GM12878 (cell line): ENCODE measurements around the gene TNFAIP3. TPM values are rescaled to one million over a fixed set of nuclear protein-coding genes. Genes with fewer than 3 reads are reported as not detected.

Source experiments
- ATF7 ChIP-seq: fragments of 450-650 bp; IDR thresholded peaks from 2 replicates; pipeline ENCODE4 v1.6.1; 2016; ENCODE audit warnings: low read depth, mild to moderate bottlenecking
- EP300 ChIP-seq, 2 experiments: fragments of 150-350 bp in 1 of 2; IDR thresholded peaks; 2 replicates each; pipeline ENCODE4 v1.6.1; 2011 to 2012; ENCODE audit warnings: low read depth in 2 of 2, low read length in 2 of 2, borderline replicate concordance in 1 of 2, improper control_type of control experiment in 1 of 2, inconsistent platforms in 1 of 2; ENCODE audit not compliant: control insufficient read depth in 1 of 2
- IRF4 ChIP-seq: IDR thresholded peaks from 2 replicates; pipeline ENCODE4 v1.6.1; 2011; ENCODE audit warnings: low read depth, low read length
- NFIC ChIP-seq: IDR thresholded peaks from 2 replicates; pipeline ENCODE4 v1.6.1; 2012; ENCODE audit warnings: low read depth, mild to moderate bottlenecking, inconsistent platforms, low read length, moderate library complexity
- POLR2A ChIP-seq: IDR thresholded peaks from 2 replicates; pipeline ENCODE4 v1.6.1; 2011; ENCODE audit warnings: low read depth, mild to moderate bottlenecking, low read length
- SMAD1 ChIP-seq: fragments of 450-650 bp; IDR thresholded peaks from 2 replicates; pipeline ENCODE4 v1.6.1; 2018; ENCODE audit warnings: mild to moderate bottlenecking, low read depth; ENCODE audit not compliant: partially characterized antibody
- STAT1 ChIP-seq: fragments of 450-650 bp; conservative IDR thresholded peaks from 2 replicates; pipeline ENCODE4 v1.6.1; 2014; ENCODE audit warnings: antibody characterized with exemption, mild to moderate bottlenecking
- WRNIP1 ChIP-seq: IDR thresholded peaks from 2 replicates; pipeline ENCODE4 v1.6.1; 2011; ENCODE audit warnings: low read depth, low read length, improper control_type of control experiment, borderline replicate concordance
- YY1 ChIP-seq: IDR thresholded peaks from 2 replicates; pipeline ENCODE4 v1.6.1; 2011; ENCODE audit warnings: low read depth, mild to moderate bottlenecking, low read length
- polyA plus RNA-seq, 11 experiments: library from polyadenylated mRNA; depleted of rRNA in 4 of 11; unstranded in 6 of 11; stranded (reverse) in 5 of 11; fragments of >200 nt; fragmentation: Nextera tagmentation in 4 of 11; fragmentation: Illumina TruSeq in 1 of 11; extraction: Ambion mirVana in 4 of 11; extraction: Trizol in 1 of 11; gene quantifications; 1 replicate in 1 of 11; 2 replicates in 10 of 11; pipeline versions ENCODE4 v1.2.1 to v1.2.3, GENCODE V29; 2011 to 2016; ENCODE audit warnings: inconsistent platforms in 2 of 11, missing spikeins in 2 of 11, low read depth in 1 of 11
- total RNA-seq, 4 experiments: library from RNA; depleted of rRNA in 3 of 4; stranded (reverse); fragments of >200 nt in 3 of 4; fragmentation: Illumina TruSeq in 1 of 4; extraction: Trizol in 1 of 4; gene quantifications; 2 replicates each; pipeline versions ENCODE4 v1.2.1 to v1.2.3, GENCODE V29; 2013 to 2021
- TF ChIP-seq, protein P1 (sequence below): fragments of 450-650 bp; IDR thresholded peaks from 2 replicates; pipeline ENCODE4 v1.6.1; 2018; ENCODE audit warnings: borderline replicate concordance, mild to moderate bottlenecking; ENCODE audit not compliant: partially characterized antibody
- TF ChIP-seq, protein P2 (sequence below): IDR thresholded peaks from 2 replicates; pipeline ENCODE4 v1.6.1; 2011; ENCODE audit warnings: low read depth, low read length, improper control_type of control experiment, borderline replicate concordance
- TF ChIP-seq, protein P3 (sequence below): fragments of 450-650 bp; IDR thresholded peaks from 2 replicates; pipeline ENCODE4 v1.6.1; 2014; ENCODE audit warnings: mild to moderate bottlenecking
- TF ChIP-seq, protein P4 (sequence below): fragments of 450-650 bp; IDR thresholded peaks from 2 replicates; pipeline ENCODE4 v1.6.1; 2017; ENCODE audit warnings: mild to moderate bottlenecking, low read depth, inconsistent platforms; ENCODE audit not compliant: poor library complexity, severe bottlenecking
- TF ChIP-seq, protein P5 (sequence below): IDR thresholded peaks from 2 replicates; pipeline ENCODE4 v1.6.1; 2011; ENCODE audit warnings: borderline replicate concordance, low read depth, mild to moderate bottlenecking, moderate library complexity, low read length; ENCODE audit not compliant: insufficient read depth, poor library complexity, severe bottlenecking
- TF ChIP-seq, protein P6 (sequence below): fragments of 450-650 bp; formaldehyde crosslinking; IDR thresholded peaks from 2 replicates; pipeline ENCODE4 v1.4.0; 2020; ENCODE audit warnings: mild to moderate bottlenecking, moderate library complexity
- TF ChIP-seq, protein P7 (sequence below): IDR thresholded peaks from 2 replicates; pipeline ENCODE4 v1.6.1; 2012; ENCODE audit warnings: low read depth, low read length, improper control_type of control experiment

Gene TNFAIP3
- total and polyA plus RNA-seq, 10 of the 15 experiments (the other 5 are each of a cell fraction or from before 2014, with no cell fraction given), result 18.0 to 350 (median 127) TPM

DNA sequence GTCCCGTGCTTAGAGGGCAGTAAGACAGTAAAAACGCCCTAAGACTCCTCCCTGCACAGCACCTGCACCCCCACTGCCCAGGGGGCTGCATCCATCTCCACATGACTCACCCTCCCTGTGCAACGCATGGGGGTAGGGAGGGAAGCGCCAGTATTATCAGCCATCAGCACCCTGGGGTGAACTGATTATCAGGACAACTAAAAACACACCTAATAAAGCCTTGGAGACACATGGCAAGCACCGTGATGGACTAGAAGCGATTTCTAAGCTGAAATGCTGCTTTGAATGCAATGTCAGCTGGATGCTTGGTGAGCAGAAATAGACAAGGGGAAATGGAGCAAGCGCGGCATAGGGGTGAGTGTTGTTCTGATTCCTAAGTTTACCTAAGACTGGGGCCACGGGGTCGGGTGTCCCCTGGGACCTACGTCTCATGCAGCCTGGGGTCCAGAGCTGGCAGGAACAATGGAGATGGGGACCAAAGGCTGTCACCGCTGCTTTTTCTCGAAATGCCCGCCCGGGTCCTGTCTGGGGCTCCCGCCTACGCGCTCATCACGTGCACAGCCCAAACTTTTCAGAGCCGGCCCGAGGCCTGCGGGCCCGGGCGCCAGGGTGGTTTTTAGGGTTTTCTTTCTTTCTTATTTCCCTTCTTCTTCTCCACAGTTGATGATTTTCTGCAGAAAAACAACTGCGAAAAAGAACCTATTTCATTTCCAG, 702 bp upstream of the TNFAIP3 start (continued):
- TF ChIP-seq, protein P1, sequence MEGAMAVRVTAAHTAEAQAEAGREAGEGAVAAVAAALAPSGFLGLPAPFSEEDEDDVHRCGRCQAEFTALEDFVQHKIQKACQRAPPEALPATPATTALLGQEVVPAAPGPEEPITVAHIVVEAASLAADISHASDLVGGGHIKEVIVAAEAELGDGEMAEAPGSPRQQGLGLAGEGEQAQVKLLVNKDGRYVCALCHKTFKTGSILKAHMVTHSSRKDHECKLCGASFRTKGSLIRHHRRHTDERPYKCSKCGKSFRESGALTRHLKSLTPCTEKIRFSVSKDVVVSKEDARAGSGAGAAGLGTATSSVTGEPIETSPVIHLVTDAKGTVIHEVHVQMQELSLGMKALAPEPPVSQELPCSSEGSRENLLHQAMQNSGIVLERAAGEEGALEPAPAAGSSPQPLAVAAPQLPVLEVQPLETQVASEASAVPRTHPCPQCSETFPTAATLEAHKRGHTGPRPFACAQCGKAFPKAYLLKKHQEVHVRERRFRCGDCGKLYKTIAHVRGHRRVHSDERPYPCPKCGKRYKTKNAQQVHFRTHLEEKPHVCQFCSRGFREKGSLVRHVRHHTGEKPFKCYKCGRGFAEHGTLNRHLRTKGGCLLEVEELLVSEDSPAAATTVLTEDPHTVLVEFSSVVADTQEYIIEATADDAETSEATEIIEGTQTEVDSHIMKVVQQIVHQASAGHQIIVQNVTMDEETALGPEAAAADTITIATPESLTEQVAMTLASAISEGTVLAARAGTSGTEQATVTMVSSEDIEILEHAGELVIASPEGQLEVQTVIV, result no peak
- TF ChIP-seq, protein P2, sequence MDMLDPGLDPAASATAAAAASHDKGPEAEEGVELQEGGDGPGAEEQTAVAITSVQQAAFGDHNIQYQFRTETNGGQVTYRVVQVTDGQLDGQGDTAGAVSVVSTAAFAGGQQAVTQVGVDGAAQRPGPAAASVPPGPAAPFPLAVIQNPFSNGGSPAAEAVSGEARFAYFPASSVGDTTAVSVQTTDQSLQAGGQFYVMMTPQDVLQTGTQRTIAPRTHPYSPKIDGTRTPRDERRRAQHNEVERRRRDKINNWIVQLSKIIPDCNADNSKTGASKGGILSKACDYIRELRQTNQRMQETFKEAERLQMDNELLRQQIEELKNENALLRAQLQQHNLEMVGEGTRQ, result no peak; the same call in 1 of the 2 replicates
- no peak for TF ChIP-seq STAT1
- TF ChIP-seq ATF7, result peak; percentile 89; the same call in 1 of the 2 replicates
- TF ChIP-seq SMAD1, result no peak
- TF ChIP-seq, protein P3, sequence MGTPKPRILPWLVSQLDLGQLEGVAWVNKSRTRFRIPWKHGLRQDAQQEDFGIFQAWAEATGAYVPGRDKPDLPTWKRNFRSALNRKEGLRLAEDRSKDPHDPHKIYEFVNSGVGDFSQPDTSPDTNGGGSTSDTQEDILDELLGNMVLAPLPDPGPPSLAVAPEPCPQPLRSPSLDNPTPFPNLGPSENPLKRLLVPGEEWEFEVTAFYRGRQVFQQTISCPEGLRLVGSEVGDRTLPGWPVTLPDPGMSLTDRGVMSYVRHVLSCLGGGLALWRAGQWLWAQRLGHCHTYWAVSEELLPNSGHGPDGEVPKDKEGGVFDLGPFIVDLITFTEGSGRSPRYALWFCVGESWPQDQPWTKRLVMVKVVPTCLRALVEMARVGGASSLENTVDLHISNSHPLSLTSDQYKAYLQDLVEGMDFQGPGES, result no peak
- TF ChIP-seq, protein P4, sequence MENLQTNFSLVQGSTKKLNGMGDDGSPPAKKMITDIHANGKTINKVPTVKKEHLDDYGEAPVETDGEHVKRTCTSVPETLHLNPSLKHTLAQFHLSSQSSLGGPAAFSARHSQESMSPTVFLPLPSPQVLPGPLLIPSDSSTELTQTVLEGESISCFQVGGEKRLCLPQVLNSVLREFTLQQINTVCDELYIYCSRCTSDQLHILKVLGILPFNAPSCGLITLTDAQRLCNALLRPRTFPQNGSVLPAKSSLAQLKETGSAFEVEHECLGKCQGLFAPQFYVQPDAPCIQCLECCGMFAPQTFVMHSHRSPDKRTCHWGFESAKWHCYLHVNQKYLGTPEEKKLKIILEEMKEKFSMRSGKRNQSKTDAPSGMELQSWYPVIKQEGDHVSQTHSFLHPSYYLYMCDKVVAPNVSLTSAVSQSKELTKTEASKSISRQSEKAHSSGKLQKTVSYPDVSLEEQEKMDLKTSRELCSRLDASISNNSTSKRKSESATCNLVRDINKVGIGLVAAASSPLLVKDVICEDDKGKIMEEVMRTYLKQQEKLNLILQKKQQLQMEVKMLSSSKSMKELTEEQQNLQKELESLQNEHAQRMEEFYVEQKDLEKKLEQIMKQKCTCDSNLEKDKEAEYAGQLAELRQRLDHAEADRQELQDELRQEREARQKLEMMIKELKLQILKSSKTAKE, result peak; percentile 89
- TF ChIP-seq, protein P5, sequence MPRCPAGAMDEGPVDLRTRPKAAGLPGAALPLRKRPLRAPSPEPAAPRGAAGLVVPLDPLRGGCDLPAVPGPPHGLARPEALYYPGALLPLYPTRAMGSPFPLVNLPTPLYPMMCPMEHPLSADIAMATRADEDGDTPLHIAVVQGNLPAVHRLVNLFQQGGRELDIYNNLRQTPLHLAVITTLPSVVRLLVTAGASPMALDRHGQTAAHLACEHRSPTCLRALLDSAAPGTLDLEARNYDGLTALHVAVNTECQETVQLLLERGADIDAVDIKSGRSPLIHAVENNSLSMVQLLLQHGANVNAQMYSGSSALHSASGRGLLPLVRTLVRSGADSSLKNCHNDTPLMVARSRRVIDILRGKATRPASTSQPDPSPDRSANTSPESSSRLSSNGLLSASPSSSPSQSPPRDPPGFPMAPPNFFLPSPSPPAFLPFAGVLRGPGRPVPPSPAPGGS, result no peak
- TF ChIP-seq EP300 (IDR thresholded peaks at IDR 0.05; ENCODE audit: borderline replicate concordance in 1 of 2, control insufficient read depth in 1 of 2, low read depth in 2 of 2, low read length in 2 of 2), result no peak
- no peak for TF ChIP-seq POLR2A
- no peak for TF ChIP-seq WRNIP1
- TF ChIP-seq, protein P6, sequence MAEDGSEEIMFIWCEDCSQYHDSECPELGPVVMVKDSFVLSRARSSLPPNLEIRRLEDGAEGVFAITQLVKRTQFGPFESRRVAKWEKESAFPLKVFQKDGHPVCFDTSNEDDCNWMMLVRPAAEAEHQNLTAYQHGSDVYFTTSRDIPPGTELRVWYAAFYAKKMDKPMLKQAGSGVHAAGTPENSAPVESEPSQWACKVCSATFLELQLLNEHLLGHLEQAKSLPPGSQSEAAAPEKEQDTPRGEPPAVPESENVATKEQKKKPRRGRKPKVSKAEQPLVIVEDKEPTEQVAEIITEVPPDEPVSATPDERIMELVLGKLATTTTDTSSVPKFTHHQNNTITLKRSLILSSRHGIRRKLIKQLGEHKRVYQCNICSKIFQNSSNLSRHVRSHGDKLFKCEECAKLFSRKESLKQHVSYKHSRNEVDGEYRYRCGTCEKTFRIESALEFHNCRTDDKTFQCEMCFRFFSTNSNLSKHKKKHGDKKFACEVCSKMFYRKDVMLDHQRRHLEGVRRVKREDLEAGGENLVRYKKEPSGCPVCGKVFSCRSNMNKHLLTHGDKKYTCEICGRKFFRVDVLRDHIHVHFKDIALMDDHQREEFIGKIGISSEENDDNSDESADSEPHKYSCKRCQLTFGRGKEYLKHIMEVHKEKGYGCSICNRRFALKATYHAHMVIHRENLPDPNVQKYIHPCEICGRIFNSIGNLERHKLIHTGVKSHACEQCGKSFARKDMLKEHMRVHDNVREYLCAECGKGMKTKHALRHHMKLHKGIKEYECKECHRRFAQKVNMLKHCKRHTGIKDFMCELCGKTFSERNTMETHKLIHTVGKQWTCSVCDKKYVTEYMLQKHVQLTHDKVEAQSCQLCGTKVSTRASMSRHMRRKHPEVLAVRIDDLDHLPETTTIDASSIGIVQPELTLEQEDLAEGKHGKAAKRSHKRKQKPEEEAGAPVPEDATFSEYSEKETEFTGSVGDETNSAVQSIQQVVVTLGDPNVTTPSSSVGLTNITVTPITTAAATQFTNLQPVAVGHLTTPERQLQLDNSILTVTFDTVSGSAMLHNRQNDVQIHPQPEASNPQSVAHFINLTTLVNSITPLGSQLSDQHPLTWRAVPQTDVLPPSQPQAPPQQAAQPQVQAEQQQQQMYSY (CRISPR knock-in tag), result no peak
- 0 out of 2 replicates have a peak, but pooled peaks have one; percentile 13 for TF ChIP-seq IRF4
- TF ChIP-seq, protein P7, sequence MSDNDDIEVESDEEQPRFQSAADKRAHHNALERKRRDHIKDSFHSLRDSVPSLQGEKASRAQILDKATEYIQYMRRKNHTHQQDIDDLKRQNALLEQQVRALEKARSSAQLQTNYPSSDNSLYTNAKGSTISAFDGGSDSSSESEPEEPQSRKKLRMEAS, result no peak; the same call in none of the 2 replicates
- peak; percentile 68 for TF ChIP-seq YY1
- TF ChIP-seq NFIC, result peak; percentile 61; the same call in 1 of the 2 replicates
